HL-60 (cell line): ENCODE data around the gene PCGF2.

Source experiments
- DNase-seq, 2 experiments: peaks; one replicate each; pipeline ENCODE4 v3.0.0-alpha.2; 2010 to 2020; ENCODE audit warnings: low read depth in 1 of 2, low spot score in 1 of 2
- H3K27ac ChIP-seq: fragments of 250-450 bp; sonication (Bioruptor Pico); replicated peaks from 2 replicates; pipeline ENCODE4 v1.5.1; 2020; ENCODE audit warnings: mild to moderate bottlenecking, moderate library complexity
- H3K27me3 ChIP-seq: fragments of 250-450 bp; sonication (Bioruptor Pico); 2 replicates; pipeline ENCODE4 v1.5.1; 2021; ENCODE audit warnings: mild to moderate bottlenecking, moderate library complexity; ENCODE audit not compliant: insufficient read depth, poor library complexity, severe bottlenecking
- H3K4me3 ChIP-seq: replicated peaks from 2 replicates; pipeline ENCODE4 v1.5.1; 2011; ENCODE audit warnings: mild to moderate bottlenecking, control low read depth, low read length; ENCODE audit not compliant: insufficient read depth
- CTCF ChIP-seq: IDR thresholded peaks from one replicate; pipeline ENCODE4 v1.5.1; 2011; ENCODE audit warnings: low read length, control low read depth, inconsistent platforms; ENCODE audit not compliant: insufficient read depth
- GABPA ChIP-seq: IDR thresholded peaks from 2 replicates; pipeline ENCODE4 v1.6.1; 2012; ENCODE audit warnings: low read depth
- POLR2AphosphoS5 ChIP-seq: IDR thresholded peaks from 2 replicates; pipeline ENCODE4 v1.6.1; 2012; ENCODE audit warnings: low read depth
- REST ChIP-seq: IDR thresholded peaks from 2 replicates; pipeline ENCODE4 v1.6.1; 2012; ENCODE audit warnings: low read depth; ENCODE audit not compliant: insufficient replicate concordance
- SPI1 ChIP-seq: IDR thresholded peaks from 2 replicates; pipeline ENCODE4 v1.6.1; 2012; ENCODE audit warnings: low read depth, mild to moderate bottlenecking, borderline replicate concordance

Gene PCGF2

GRCh38 chr17:38747463-38748148 is 530 bp downstream of the PCGF2 start:
- Histone ChIP-seq H3K27me3 (peaks cover 45% of the 10 kb centered on the region), H3K27ac (no peak overlapping the region), H3K4me3 (peak overlapping the region; percentile 52)
- no peak for TF ChIP-seq SPI1
- TF ChIP-seq CTCF = no peak
- no peak for TF ChIP-seq POLR2AphosphoS5
- no peak for TF ChIP-seq REST
- TF ChIP-seq GABPA = no peak
- DNase-seq = no peak

- Histone ChIP-seq H3K27ac (no peak overlapping the region), H3K27me3 (peaks cover 45% of the 10 kb centered on the region), H3K4me3 (peak overlapping the region; percentile 52)
- DNase-seq = no peak
- TF ChIP-seq GABPA (no peak), SPI1 (no peak), POLR2AphosphoS5 (no peak), CTCF (no peak), REST (no peak)
Measured at GRCh38 chr17:38746849-38747462, 1.2 kb downstream of the PCGF2 start.

DNA sequence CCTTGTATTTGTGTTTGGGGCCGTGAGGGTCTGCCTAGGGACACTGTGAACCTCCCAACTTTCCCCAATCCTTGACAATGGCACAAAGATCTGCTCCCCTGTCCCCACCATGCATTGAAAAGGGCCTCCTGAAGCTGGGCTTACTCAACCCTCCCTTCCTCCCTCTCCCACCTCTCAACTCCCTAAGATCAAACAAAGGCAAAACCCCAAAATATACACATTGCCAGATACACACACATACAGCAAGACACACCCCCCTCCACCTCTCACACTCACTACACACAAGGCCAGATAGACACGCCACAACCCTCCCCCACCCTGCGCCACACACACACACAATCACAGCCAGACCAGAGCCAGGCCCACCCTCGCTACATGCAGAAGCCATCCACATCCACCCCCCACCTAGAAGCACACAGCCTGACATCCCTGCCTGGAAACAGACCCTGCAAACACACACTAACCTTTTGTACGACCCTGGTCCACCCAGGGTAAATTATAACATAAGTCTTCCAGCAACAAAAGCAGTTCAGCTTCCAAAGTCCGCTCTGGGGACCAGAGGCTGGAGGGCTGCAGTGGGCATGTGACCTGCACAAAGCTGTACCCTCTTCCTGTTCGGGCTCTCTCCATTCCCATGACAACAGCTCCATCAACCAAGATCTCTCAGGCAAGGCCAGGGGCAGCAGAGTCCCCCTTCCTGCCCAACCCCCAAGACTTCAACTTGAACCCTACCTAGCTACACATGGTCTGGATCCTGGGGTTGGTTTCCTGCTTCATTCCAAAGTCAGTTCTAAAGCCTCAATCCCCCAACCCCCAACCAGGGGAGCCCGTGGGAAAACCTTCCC is 1.9 kb downstream of the PCGF2 start:
- no peak overlapping the region for H3K4me3 ChIP-seq
- H3K27ac ChIP-seq = no peak overlapping the region
- no peak for DNase-seq
- H3K27me3 ChIP-seq = peaks cover 43% of the 10 kb centered on the region
- TF ChIP-seq CTCF (no peak), REST (no peak), SPI1 (no peak), GABPA (no peak), POLR2AphosphoS5 (no peak)
